ENCODE data around the gene LSS.

DNA sequence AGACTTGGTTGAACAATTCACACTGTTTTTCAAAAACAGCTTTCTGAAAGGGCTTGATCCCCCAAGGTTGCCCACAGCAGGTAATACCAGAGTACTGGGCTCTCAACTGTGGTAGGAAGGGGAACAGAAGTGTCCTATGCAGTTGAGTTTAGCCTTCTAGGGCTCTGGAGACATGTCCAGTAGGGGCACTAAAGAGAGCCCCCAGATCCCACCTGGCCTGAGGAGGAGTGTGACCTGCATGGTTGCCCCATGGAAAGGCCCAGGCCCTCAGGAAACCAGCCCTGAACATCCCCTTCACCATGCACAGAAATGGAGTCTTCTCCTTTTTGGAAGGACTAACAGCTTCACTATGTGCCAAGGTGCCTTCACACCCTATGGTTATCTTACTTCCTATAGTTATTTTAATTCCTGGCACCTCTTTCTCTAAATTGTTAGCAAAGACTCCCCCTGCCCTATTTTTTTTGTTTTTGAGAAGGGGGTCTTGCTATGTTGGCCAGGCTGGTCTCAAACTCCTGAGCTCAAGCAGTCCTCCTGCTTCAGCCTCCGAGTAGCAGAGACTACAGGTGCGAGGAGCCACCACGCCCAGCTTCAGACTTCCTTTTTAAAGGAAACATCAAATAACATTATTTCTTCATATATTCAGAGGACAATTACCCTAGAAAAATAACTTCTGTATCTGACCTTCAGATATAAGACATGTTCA is 16.8 kb upstream of the LSS start:
- TF ChIP-seq, protein P1, sequence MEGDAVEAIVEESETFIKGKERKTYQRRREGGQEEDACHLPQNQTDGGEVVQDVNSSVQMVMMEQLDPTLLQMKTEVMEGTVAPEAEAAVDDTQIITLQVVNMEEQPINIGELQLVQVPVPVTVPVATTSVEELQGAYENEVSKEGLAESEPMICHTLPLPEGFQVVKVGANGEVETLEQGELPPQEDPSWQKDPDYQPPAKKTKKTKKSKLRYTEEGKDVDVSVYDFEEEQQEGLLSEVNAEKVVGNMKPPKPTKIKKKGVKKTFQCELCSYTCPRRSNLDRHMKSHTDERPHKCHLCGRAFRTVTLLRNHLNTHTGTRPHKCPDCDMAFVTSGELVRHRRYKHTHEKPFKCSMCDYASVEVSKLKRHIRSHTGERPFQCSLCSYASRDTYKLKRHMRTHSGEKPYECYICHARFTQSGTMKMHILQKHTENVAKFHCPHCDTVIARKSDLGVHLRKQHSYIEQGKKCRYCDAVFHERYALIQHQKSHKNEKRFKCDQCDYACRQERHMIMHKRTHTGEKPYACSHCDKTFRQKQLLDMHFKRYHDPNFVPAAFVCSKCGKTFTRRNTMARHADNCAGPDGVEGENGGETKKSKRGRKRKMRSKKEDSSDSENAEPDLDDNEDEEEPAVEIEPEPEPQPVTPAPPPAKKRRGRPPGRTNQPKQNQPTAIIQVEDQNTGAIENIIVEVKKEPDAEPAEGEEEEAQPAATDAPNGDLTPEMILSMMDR (IDR thresholded peaks at IDR 0.05), result no peak
- no peak for TF ChIP-seq POLR2A (IDR thresholded peaks at IDR 0.05)
- no peak for TF ChIP-seq POLR2AphosphoS5 (IDR thresholded peaks at IDR 0.05)

Data from transverse colon (tissue), 4 donors.